ENCODE measurements around the gene PLXNA2. TPM values are rescaled to one million over a fixed set of nuclear protein-coding genes. Genes with fewer than 3 reads are reported as not detected.

PLXNA2 gene
- total and polyA plus RNA-seq, 2 donors (not counting 1 experiment from before 2014, with no cell fraction given) = 0.31 to 1.2 TPM

DNA sequence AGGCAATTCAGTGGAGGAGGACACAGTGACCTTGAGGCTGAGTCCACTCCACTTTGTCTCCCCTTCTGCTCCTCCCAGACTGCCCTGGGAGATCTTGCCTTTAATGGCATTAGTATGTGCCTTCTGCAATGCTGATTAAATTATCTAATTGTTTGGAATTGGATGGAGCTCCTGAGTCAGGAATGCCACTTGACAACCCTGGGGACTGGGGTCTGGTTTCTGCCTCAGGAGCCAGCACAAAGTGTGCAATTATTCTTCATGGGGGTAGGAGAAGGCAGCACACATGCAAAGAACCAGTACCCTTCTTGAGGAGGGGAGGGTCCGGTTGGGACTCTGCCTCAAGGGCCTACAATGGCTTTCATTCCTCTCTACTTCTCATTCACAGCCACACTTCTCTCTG is 11.9 kb upstream of the PLXNA2 start:
- Histone ChIP-seq H3K9ac (ENCODE audit: low read length) (no peak overlapping the region), H2AFZ (ENCODE audit: insufficient read depth, low read depth, low read length, poor library complexity, severe bottlenecking) (no peak overlapping the region)

DNA sequence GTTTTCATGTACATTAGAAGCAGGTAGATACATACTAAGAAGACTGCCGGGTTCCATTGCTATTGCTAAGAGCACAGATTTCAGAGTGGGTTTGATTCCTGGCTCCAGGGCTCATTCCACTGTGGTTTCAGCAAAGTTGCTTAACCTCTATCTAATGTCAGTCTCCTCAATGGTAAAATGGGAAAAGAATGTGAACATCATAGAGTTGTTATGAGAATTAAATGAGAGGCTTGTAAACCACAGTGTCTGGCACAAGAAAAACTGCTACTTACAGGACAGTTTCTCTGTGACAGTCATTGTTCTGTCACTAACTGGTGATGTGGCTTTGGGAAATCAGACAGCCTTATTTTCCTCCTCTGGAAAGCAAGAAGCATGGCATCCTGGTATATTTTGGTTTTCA is 10.7 kb upstream of the PLXNA2 start:
- Histone ChIP-seq H2AFZ (ENCODE audit: insufficient read depth, low read depth, low read length, poor library complexity, severe bottlenecking) (no peak overlapping the region), H3K9ac (ENCODE audit: low read length) (no peak overlapping the region), H3K79me2 (ENCODE audit: control insufficient read depth, insufficient read depth, low read length) (no peaks in the 10 kb centered on the region), H4K20me1 (ENCODE audit: control insufficient read depth, insufficient read depth, low read length, poor library complexity, severe bottlenecking) (no peaks in the 10 kb centered on the region), H3K27ac (ENCODE audit: low read length in 2 of 2) (no peak overlapping the region), H3K4me2 (replicated peaks; ENCODE audit: low read depth, low read length, poor library complexity, severe bottlenecking) (no peak overlapping the region), H3K36me3 (replicated peaks in 1 of 2; ENCODE audit: control extremely low read depth in 1 of 2, control insufficient read depth in 1 of 2, extremely low read depth in 1 of 2, insufficient read depth in 2 of 2, low read length in 1 of 2) (no peaks in the 10 kb centered on the region), H3K4me1 (ENCODE audit: control insufficient read depth in 2 of 2, insufficient read depth in 2 of 2, low read length in 2 of 2) (no peaks in the 10 kb centered on the region), H3K27me3 (replicated peaks in 1 of 4; ENCODE audit: control extremely low read depth in 1 of 4, control insufficient read depth in 3 of 4, insufficient read depth in 4 of 4, low read length in 3 of 4) (peaks cover 0 to 6% (median 3%) of the 10 kb centered on the region in 4 experiments), H3K9me3 (ENCODE audit: control extremely low read depth in 1 of 3, control insufficient read depth in 2 of 3, insufficient read depth in 1 of 3, low read length in 2 of 3) (no peaks in the 10 kb centered on the region), H3K4me3 (ENCODE audit: control extremely low read depth in 1 of 5, extremely low read depth in 1 of 5, insufficient read depth in 1 of 5, low read depth in 2 of 5, low read length in 4 of 5) (no peak overlapping the region)
- H3K4me3 Mint-ChIP-seq = no peak overlapping the region
- WGBS (ENCODE audit: insufficient coverage) = no CpG with 5 or more reads among the region's 1 CpG
- CTCF ChIA-PET = interaction anchor here (1.0 to 1.1 kb wide), 2 partner anchors 10 to 233 kb away, joined by 3 to 4 read pairs; no protein-coding TSS in a partner anchor
- POLR2A ChIA-PET = no interaction called here
- TF ChIP-seq EZH2 (IDR thresholded peaks at IDR 0.05; ENCODE audit: borderline replicate concordance, insufficient read depth, low read depth, low read length, poor library complexity, severe bottlenecking) = no peak
- H3K27me3 Mint-ChIP-seq = peaks cover 57% of the 10 kb centered on the region
- H3K9me3 Mint-ChIP-seq (ENCODE audit: insufficient read depth) = no peaks in the 10 kb centered on the region
- DNase-seq (no peak), ATAC-seq (ENCODE audit: low read depth) (no peak)
- intact Hi-C loops (cut with micrococcal nuclease) = no loop called here
- no peak overlapping the region for H3K27ac Mint-ChIP-seq
- H3K4me1 Mint-ChIP-seq = no peaks in the 10 kb centered on the region

More for the DNA sequence above, 11.9 kb upstream of the PLXNA2 start:
- no peak overlapping the region for H3K27ac Mint-ChIP-seq
- ChIA-PET CTCF (interaction anchor here (1.2 kb wide), 1 partner anchor 11 kb away, joined by 3 read pairs; no protein-coding TSS in a partner anchor), POLR2A (interaction anchor here (0.7 kb wide), 1 partner anchor 33 kb away, joined by 3 read pairs; no protein-coding TSS in a partner anchor)
- H3K79me2 ChIP-seq (ENCODE audit: control insufficient read depth, insufficient read depth, low read length) = no peaks in the 10 kb centered on the region
- no peaks in the 10 kb centered on the region for H3K36me3 ChIP-seq (replicated peaks in 1 of 2; ENCODE audit: control extremely low read depth in 1 of 2, control insufficient read depth in 1 of 2, extremely low read depth in 1 of 2, insufficient read depth in 2 of 2, low read length in 1 of 2)
- WGBS (ENCODE audit: insufficient coverage) = no CpG with 5 or more reads among the region's 1 CpG
- peaks cover 54% of the 10 kb centered on the region for H3K27me3 Mint-ChIP-seq
- intact Hi-C loops (cut with micrococcal nuclease) = no loop called here
- H3K9me3 ChIP-seq (ENCODE audit: control extremely low read depth in 1 of 3, control insufficient read depth in 2 of 3, insufficient read depth in 1 of 3, low read length in 2 of 3) = peaks cover 0 to 5% (median 0%) of the 10 kb centered on the region in 3 donors
- no peak overlapping the region for H3K4me2 ChIP-seq (replicated peaks; ENCODE audit: low read depth, low read length, poor library complexity, severe bottlenecking)
- ATAC-seq (ENCODE audit: low read depth) (no peak), DNase-seq (no peak)
- H3K9me3 Mint-ChIP-seq (ENCODE audit: insufficient read depth) = no peaks in the 10 kb centered on the region
- no peaks in the 10 kb centered on the region for H4K20me1 ChIP-seq (ENCODE audit: control insufficient read depth, insufficient read depth, low read length, poor library complexity, severe bottlenecking)
- no peak overlapping the region for H3K27ac ChIP-seq (ENCODE audit: low read length in 2 of 2)
- H3K4me3 ChIP-seq (ENCODE audit: control extremely low read depth in 1 of 5, extremely low read depth in 1 of 5, insufficient read depth in 1 of 5, low read depth in 2 of 5, low read length in 4 of 5) = no peak overlapping the region
- H3K4me3 Mint-ChIP-seq = no peak overlapping the region
- peaks cover 0 to 6% (median 0%) of the 10 kb centered on the region in 4 experiments for H3K27me3 ChIP-seq (replicated peaks in 1 of 4; ENCODE audit: control extremely low read depth in 1 of 4, control insufficient read depth in 3 of 4, insufficient read depth in 4 of 4, low read length in 3 of 4)
- no peaks in the 10 kb centered on the region for H3K4me1 ChIP-seq (ENCODE audit: control insufficient read depth in 2 of 2, insufficient read depth in 2 of 2, low read length in 2 of 2)
- H3K4me1 Mint-ChIP-seq = no peaks in the 10 kb centered on the region
- no peak for TF ChIP-seq EZH2 (IDR thresholded peaks at IDR 0.05; ENCODE audit: borderline replicate concordance, insufficient read depth, low read depth, low read length, poor library complexity, severe bottlenecking)
- TF ChIP-seq CTCF (IDR thresholded peaks at IDR 0.05) = no peak
